Activated CD8-positive, alpha-beta memory T cell treated with anti-CD3 and anti-CD28 coated beads for 36 hours (primary cell): ENCODE measurements around the gene PTPRM. TPM values are rescaled to one million over a fixed set of nuclear protein-coding genes. Genes with fewer than 3 reads are reported as not detected.
"Not testable (repeated sequence)": the region's sequence is repeated elsewhere in the genome, so short reads cannot be mapped to it uniquely, and the experiment has no call there.

Experiments used
- CTCF ChIA-PET: fragments of 350-600 bp; sonication (Branson Sonifier 250); formaldehyde crosslinking; loops from one replicate; lab custom pipeline; 2021; ENCODE audit warnings: antibody characterized with exemption; lab: Charles Lee
- POLR2A ChIA-PET: fragments of 350-600 bp; sonication (Branson Sonifier 250); formaldehyde crosslinking; loops from one replicate; lab custom pipeline; 2021; ENCODE audit warnings: antibody characterized with exemption; lab: Charles Lee
- total RNA-seq, 2 experiments: library from RNA; stranded (reverse); gene quantifications; one replicate each; pipeline ENCODE4 v1.2.3, GENCODE V29; 2021

The PTPRM gene
- total RNA-seq, 2 experiments from 2014 or later: 3.5 to 4.1 TPM

- POLR2A ChIA-PET: no interaction called here
- CTCF ChIA-PET: no interaction called here
Observed at GRCh38 chr18:8428951-8429350, 861.8 kb downstream of the PTPRM start.

DNA sequence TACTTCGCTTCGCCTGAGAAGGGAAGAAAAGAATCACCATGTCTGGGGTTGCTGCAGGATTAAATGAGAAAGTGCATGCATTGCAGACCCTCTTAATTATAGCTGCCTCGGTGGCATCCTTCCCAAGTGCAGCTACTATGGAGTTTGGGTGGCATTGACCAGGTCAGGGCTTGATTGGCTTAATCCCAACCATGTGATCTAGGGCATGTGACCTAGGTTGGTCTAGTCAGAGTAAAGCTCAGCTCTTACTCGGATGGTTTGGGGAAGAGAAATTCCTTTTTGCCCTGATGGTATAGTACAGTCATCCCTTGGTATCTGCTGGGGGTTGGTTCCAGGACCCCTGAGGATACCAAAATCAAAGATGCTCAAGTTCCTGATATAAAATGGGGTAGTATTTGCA lies 863.9 kb downstream of the PTPRM start:
- POLR2A ChIA-PET: no interaction called here
- CTCF ChIA-PET: no interaction called here

DNA sequence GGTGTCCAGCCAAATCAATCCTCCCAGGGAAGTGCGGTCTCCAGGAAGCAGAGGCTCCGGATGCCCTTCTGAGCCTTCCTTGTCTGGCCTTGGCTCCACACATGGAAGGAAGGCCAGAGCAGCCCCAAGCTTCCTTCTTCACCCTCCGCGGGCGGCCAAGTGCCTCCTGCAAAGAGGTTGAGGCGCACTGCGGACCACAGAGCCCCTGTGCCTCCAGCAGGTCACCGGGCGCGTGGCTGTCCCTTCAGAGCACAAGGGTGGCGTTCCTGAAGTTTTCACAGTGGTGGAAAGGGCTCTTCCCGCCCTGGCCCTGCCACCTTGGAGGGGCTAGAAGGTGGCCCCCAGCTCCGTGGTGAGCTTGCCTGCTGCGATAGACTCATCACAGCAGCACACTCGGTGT lies 866.2 kb downstream of the PTPRM start:
- ChIA-PET CTCF (no interaction called here), POLR2A (no interaction called here)

DNA sequence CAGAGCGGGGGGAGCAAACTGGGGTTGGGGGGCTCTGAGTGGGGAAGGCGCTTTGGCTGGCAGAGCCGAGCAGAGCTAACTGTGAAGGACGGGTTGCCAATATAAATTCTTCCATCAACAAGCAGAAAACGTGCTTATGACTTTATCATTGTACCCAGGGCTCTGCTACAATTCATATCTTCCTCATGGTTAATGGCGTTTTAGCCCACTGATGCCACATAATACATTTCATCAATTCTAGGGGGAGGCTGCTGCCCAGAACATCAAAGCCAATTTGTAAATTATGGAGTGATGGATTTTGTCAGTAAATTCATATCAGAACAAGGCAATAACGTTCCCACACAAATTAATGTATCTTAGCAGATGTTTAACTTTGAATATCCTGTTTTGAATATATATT lies 866.7 kb downstream of the PTPRM start:
- CTCF ChIA-PET: no interaction called here
- POLR2A ChIA-PET: no interaction called here

DNA sequence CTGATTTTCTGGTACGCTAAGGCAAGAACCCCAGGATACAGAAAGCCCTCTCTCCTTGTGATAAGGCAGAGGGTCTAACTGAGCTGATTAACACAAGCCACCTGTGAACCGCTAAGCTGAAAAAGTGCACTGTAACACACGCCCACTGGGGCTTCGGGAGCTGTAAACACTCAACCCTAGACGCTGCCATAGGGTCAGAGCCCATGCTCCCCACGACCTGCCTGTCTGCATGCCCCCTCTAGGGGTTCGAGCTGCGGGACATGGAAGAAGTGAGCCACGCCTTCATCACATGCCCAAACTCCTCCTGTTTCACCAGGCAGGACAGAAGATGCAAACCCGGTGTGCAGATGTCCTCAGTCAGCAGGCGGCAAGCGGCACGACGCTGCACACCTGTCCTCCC lies 868.3 kb downstream of the PTPRM start:
- ChIA-PET POLR2A (no interaction called here), CTCF (no interaction called here)

DNA sequence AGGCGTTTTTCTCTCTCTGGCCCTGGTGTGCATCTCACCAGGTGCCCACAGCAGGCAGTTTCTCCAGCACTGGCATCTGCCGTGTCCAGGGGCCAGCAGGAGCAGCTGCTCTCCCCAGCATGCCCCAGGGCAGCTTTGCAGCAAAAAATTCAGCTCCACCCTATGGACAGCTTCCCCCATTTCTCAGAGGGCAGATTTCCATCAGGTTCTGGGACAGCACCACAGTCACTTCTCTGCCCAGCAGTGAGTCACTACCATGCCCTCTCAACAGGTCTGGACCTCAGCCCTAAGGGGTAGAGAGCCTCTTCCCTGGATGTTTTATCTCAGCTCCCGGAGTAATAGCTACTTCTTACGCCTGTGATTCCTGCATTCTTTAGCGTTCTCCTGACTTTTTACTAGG lies 871.9 kb downstream of the PTPRM start:
- CTCF ChIA-PET: no interaction called here

DNA sequence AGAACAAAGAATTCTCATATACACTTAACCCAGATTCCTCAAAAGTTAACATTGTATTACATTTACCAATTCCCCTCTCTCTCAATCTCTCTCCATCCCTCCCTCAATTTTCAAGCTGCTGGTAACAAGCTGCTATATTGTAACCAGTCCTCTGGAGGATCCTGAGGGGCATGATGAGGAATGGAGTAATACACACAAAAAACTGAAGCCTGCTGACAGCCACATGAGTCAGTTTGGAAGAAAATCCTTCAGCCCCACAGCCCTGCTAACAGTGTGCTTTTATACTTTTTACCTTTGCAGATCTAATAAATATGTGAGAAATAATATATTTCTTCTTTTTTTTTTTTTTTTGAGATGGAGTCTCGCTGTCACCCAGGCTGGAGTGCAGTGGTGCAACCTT lies 876.4 kb downstream of the PTPRM start:
- POLR2A ChIA-PET: no interaction called here
- CTCF ChIA-PET: no interaction called here

More for the DNA sequence above, 871.9 kb downstream of the PTPRM start:
- POLR2A ChIA-PET: no interaction called here

GRCh38 chr18:8446936-8447335 lies 879.8 kb downstream of the PTPRM start:
- CTCF ChIA-PET, POLR2A ChIA-PET: not testable (repeated sequence)

GRCh38 chr18:8448130-8448529 lies 881.0 kb downstream of the PTPRM start:
- POLR2A ChIA-PET: no interaction called here

GRCh38 chr18:8450013-8450412 lies 882.9 kb downstream of the PTPRM start:
- ChIA-PET POLR2A (no interaction called here), CTCF (no interaction called here)

More at GRCh38 chr18:8448130-8448529, 881.0 kb downstream of the PTPRM start:
- CTCF ChIA-PET: interaction anchor here (0.9 kb wide), 1 partner anchor 69 kb away, joined by 3 read pairs; no protein-coding TSS in a partner anchor

DNA sequence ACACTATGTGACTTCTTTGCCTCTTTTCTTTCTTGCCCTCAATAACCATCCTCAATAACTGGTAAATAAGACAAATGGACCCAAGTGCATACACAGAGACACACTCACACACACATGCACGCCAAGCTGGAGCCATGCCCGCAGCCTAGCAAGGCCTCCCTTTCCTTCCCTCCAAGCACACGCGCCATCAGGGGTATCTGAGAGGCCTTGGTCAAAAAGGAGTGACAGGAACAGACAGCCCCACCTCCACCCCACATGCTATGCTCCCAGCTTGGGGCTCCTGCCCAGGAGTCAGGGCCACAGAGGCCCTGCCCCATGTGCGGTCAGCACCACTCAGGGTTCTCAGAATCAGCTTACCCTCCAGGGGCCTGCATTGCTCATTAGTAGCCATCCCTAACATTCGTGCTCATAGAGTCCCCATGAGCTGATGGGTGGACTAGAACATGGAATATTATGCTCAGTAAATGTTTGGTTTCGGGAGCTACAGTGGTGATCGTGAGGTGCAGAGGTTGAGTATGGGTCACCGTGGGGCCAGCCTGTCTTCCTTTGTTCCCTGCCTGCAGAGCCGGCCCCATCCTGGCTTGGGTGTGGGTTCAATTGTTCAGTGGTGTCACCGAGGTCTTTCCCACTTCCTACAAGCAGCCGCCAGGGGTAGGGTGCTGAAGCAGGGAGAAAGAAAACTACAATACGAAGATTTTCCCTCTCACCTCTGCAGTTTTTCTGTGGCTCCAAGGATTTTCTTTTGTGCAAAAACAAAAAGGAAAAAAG lies 884.0 kb downstream of the PTPRM start:
- CTCF ChIA-PET: interaction anchor here (0.5 kb wide), 1 partner anchor 469 kb away, joined by 3 read pairs; no protein-coding TSS in a partner anchor

GRCh38 chr18:8453528-8453927 lies 886.4 kb downstream of the PTPRM start:
- ChIA-PET POLR2A (no interaction called here), CTCF (no interaction called here)

More for the DNA sequence above, 884.0 kb downstream of the PTPRM start:
- POLR2A ChIA-PET: no interaction called here

- ChIA-PET POLR2A (no interaction called here), CTCF (no interaction called here)
Observed at GRCh38 chr18:8454136-8454535, 887.0 kb downstream of the PTPRM start.

GRCh38 chr18:8455661-8456614 lies 888.8 kb downstream of the PTPRM start:
- ChIA-PET CTCF (no interaction called here), POLR2A (no interaction called here)
